Measurements from ENCODE around the gene PDK2.

Gene PDK2

GRCh38 chr17:50105811-50106210 lies 10.7 kb downstream of the PDK2 start:
- Histone ChIP-seq H3K27ac (no peak overlapping the region), H3K4me3 (no peak overlapping the region), H3K36me3 (peaks cover 0 to 68% (median 20%) of the 10 kb centered on the region in 11 experiments; a peak in 12 of 22 replicates), H3K9me3 (replicated peaks in 1 of 11) (no peaks in the 10 kb centered on the region), H3K4me1 (peaks cover 5 to 13% (median 7%) of the 10 kb centered on the region in 10 experiments; a peak in 10 of 20 replicates), H3K27me3 (no peaks in the 10 kb centered on the region), H4K20me1 (peaks cover 0 to 48% (median 8%) of the 10 kb centered on the region in 11 experiments; a peak in 9 of 22 replicates), H3K9ac (no peak overlapping the region), H3K4me2 (no peak overlapping the region)
- TF ChIP-seq Cebpa-rat (IDR thresholded peaks at IDR 0.05): no peak

DNA sequence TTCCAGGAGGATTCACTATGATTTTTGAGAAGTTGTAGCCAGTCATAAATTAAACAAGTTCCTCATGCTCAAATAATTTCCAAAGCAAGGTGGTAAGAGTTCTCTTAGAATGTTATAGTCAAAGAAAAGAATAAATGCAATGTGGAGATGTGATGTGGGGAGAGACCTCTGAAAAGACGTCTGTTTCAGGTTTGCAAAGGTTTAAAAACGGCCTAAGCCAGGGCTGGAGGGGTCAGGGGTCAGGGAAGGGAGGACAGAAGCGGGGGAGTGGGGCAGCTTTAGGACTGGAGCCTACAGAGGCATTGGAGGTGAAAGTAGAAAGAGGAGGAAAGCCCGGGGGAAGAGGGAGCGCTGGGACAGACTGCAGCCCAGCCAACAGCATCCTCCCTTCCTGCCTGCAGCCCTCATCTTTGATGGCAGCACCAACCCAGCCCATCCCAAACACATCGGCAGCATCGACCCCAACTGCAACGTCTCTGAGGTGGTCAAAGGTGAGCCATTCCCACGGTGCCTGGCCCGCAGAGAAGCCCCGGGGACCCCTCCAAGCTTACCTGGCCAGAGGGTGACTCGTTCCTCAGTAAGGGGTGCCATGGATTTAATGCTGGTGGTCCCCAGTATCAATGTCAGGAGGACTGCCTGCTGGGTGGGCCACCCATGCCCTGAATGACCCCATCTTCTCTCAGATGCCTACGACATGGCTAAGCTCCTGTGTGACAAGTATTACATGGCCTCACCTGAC lies 11.4 kb downstream of the PDK2 start:
- Histone ChIP-seq H3K9me3 (replicated peaks in 1 of 11) (no peaks in the 10 kb centered on the region), H3K27ac (no peak overlapping the region), H3K4me1 (peaks cover 5 to 13% (median 8%) of the 10 kb centered on the region in 10 experiments; a peak in 13 of 20 replicates), H4K20me1 (peaks cover 0 to 45% (median 8%) of the 10 kb centered on the region in 11 experiments; a peak in 9 of 22 replicates), H3K9ac (no peak overlapping the region), H3K27me3 (no peaks in the 10 kb centered on the region), H3K4me2 (no peak overlapping the region), H3K4me3 (no peak overlapping the region), H3K36me3 (peaks cover 0 to 66% (median 18%) of the 10 kb centered on the region in 11 experiments; a peak in 12 of 22 replicates)
- TF ChIP-seq Cebpa-rat (IDR thresholded peaks at IDR 0.05): no peak

DNA sequence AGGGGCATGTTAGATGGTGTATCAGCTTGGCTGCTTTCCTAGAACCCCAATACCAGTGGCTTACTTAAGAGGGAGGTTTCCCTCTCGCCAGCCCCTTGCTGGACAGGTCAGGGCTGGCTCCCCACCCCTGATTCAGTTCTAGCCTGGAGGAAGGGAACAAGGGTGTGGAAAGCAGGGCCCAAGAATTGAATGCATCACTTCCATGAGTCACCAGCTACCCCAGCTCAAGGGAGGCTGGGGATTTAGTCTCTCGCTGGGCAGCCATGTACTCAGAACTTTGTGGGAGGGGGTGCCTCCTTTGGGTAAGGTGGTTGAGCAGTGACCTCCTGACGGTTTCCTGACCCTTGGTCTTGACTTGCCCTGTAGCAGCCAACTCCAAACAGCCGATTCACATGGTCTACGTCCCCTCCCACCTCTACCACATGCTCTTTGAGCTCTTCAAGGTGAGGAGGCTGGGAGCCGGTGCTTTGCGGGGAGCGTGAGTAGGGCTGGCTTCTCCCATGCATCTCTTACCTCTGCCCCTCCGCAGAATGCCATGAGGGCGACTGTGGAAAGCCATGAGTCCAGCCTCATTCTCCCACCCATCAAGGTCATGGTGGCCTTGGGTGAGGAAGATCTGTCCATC lies 12.8 kb downstream of the PDK2 start:
- Histone ChIP-seq H3K4me1 (peaks cover 0 to 13% (median 0%) of the 10 kb centered on the region in 10 experiments; a peak in 5 of 20 replicates), H3K4me3 (no peak overlapping the region), H4K20me1 (peaks cover 0 to 42% (median 5%) of the 10 kb centered on the region in 11 experiments; a peak in 8 of 22 replicates), H3K36me3 (peaks cover 0 to 66% (median 18%) of the 10 kb centered on the region in 11 experiments; a peak in 12 of 22 replicates), H3K4me2 (no peak overlapping the region), H3K9ac (no peak overlapping the region), H3K27me3 (no peaks in the 10 kb centered on the region), H3K27ac (no peak overlapping the region), H3K9me3 (replicated peaks in 1 of 11) (no peaks in the 10 kb centered on the region)
- no peak for TF ChIP-seq Cebpa-rat (IDR thresholded peaks at IDR 0.05)

DNA sequence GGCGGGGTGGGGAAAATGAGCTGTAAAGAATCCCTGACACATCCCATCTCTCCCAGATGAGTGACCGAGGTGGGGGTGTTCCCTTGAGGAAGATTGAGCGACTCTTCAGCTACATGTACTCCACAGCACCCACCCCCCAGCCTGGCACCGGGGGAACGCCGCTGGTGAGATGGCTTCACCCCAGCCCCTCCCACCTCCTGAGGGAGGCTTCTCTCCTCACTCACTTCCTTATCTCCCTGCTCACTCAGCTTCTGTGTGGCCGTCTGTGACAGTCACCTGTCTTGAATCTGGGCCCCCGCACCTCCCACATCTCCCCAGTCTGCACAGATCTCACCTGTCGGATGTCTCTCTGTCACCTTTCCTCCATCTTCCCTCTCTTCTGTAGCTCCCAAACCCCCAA lies 13.4 kb downstream of the PDK2 start:
- no peak for TF ChIP-seq Cebpa-rat (IDR thresholded peaks at IDR 0.05)
- Histone ChIP-seq H3K4me2 (no peak overlapping the region), H3K9me3 (replicated peaks in 1 of 11) (no peaks in the 10 kb centered on the region), H3K9ac (no peak overlapping the region), H3K4me3 (no peak overlapping the region), H4K20me1 (peaks cover 0 to 41% (median 2%) of the 10 kb centered on the region in 11 experiments; a peak in 8 of 22 replicates), H3K36me3 (peaks cover 0 to 66% (median 18%) of the 10 kb centered on the region in 11 experiments; a peak in 12 of 22 replicates), H3K27ac (no peak overlapping the region), H3K4me1 (peaks cover 0 to 13% (median 0%) of the 10 kb centered on the region in 10 experiments; a peak in 5 of 20 replicates), H3K27me3 (no peaks in the 10 kb centered on the region)

DNA sequence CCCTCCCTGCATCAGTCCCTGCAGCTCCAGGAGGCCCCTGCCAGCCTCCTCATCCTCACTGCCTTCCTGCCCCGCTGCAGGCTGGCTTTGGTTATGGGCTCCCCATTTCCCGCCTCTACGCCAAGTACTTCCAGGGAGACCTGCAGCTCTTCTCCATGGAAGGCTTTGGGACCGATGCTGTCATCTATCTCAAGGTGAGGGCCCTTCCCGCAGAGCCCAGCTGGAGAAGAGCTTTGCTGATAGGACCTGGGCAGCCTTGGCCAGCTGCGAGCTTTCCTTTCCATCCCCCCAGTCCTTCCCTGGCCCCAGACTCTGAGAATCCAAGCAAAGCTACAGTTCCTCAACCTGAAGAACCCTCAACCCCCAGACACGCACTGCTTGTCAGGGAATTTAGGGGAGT lies 14.1 kb downstream of the PDK2 start:
- Histone ChIP-seq H3K4me1 (peaks cover 0 to 13% (median 0%) of the 10 kb centered on the region in 10 experiments; a peak in 5 of 20 replicates), H3K9ac (no peak overlapping the region), H3K27me3 (no peaks in the 10 kb centered on the region), H3K4me3 (no peak overlapping the region), H3K4me2 (no peak overlapping the region), H3K27ac (no peak overlapping the region), H4K20me1 (peaks cover 0 to 35% (median 0%) of the 10 kb centered on the region in 11 experiments; a peak in 5 of 22 replicates), H3K36me3 (peaks cover 0 to 60% (median 18%) of the 10 kb centered on the region in 11 experiments; a peak in 12 of 22 replicates), H3K9me3 (replicated peaks in 1 of 11) (no peaks in the 10 kb centered on the region)
- TF ChIP-seq Cebpa-rat (IDR thresholded peaks at IDR 0.05): no peak

- Histone ChIP-seq H4K20me1 (peaks cover 0 to 37% (median 0%) of the 10 kb centered on the region in 11 experiments; a peak in 4 of 22 replicates), H3K4me2 (no peak overlapping the region), H3K36me3 (peaks cover 0 to 57% (median 18%) of the 10 kb centered on the region in 11 experiments; a peak in 12 of 22 replicates), H3K27me3 (no peaks in the 10 kb centered on the region), H3K4me1 (peaks cover 0 to 13% (median 0%) of the 10 kb centered on the region in 10 experiments; a peak in 5 of 20 replicates), H3K4me3 (no peak overlapping the region), H3K9ac (no peak overlapping the region), H3K27ac (no peak overlapping the region), H3K9me3 (replicated peaks in 1 of 11) (no peaks in the 10 kb centered on the region)
- TF ChIP-seq Cebpa-rat (IDR thresholded peaks at IDR 0.05): no peak
These were observed 14.6 kb downstream of the PDK2 start for GRCh38 chr17:50109785-50110184.

GRCh38 chr17:50110591-50111349 lies 15.6 kb downstream of the PDK2 start:
- TF ChIP-seq Cebpa-rat (IDR thresholded peaks at IDR 0.05): no peak
- Histone ChIP-seq H3K36me3 (peaks cover 0 to 47% (median 12%) of the 10 kb centered on the region in 11 experiments; a peak in 12 of 22 replicates), H3K9ac (no peak overlapping the region), H3K9me3 (replicated peaks in 1 of 11) (no peaks in the 10 kb centered on the region), H3K27me3 (peaks cover 0 to 5% (median under 1%) of the 10 kb centered on the region in 11 experiments; a peak in 8 of 22 replicates), H4K20me1 (peaks cover 0 to 40% (median 0%) of the 10 kb centered on the region in 11 experiments; a peak in 4 of 22 replicates), H3K4me2 (no peak overlapping the region), H3K27ac (no peak overlapping the region), H3K4me1 (peaks cover 0 to 13% (median 0%) of the 10 kb centered on the region in 10 experiments; a peak in 5 of 20 replicates), H3K4me3 (no peak overlapping the region)
